ENCODE data around the gene FAM181B.

Gene FAM181B

GRCh38 chr11:82733444-82734119 is at the start of gene FAM181B:
Gene FAM181B, minus strand, starts transcription at chr11:82733864. Its CDS starts 135 bp downstream, at chr11:82733729.
- DNase-seq = peak; percentile 15

- no peak for DNase-seq
Observed at GRCh38 chr11:82782825-82783374, 49.2 kb upstream of the FAM181B start.

DNA sequence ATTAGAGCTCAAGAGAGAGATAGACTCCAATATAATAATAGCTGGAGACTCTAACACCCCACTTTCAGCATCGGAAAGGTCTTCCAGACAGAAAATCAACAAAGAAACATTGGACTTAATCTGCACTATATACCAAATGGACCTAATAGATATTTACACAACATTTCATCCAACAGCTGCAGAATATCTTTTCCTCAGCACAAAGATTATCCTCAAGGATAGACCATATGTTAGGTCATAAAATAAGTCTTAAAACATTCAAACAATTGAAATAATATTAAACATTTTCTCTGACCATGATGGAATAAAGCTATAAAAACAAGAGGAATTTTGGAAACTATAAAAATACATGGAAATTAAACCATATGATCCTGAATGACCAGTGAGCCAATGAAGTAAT is 45.1 kb upstream of the FAM181B start:
- DNase-seq = no peak

- DNase-seq = no peak
Observed at GRCh38 chr11:82776377-82776776, 42.7 kb upstream of the FAM181B start.

DNA sequence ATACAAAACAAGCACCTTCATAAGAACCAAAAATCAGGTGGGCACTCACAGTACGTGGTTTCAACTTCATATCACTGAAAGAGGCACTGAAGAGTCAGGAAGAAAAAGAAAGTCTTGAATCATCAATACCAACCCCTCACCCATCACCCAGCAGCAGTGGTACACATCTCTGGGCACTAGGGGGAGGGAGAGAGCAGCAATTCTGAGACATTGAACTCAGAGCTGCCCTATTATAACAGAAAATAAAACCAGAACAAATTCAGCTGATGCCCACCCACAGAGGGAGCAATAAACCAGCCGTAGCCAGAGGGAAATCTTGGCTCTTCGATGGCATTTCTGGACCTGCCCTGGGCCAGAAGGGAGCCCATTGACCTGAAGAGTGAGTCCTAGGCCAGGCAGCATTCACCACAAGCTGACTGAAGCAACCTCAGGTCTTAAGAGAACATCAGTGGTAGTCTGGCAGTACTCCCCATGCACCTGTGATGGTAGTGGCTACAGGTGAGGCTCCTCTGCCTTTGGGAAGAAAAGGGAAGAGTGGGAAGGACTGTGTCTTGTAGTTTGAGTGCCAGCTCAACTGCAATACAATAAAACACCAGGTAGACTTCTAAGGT is 42.2 kb upstream of the FAM181B start:
- peak; percentile 24 for DNase-seq

DNA sequence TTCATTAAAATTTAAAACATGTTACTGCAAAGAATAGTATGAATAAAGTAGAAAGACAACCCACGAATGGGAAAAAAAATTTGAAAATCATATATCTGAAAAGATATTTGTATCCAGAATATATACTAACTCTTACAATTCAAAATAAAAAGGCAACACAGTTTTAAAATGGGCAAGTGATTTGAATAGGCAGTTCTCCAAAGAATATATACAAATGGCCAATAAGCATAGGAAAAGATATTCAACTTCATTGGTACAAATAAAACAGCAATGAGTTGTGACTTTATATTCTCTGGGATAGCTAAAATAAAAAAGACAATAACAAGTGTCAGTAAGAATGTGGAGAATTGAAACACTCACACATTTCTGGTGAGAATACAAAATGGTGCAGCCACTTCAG is 41.6 kb upstream of the FAM181B start:
- no peak for DNase-seq

GRCh38 chr11:82771781-82772180 is 38.1 kb upstream of the FAM181B start:
- DNase-seq = no peak

- no peak for DNase-seq
Observed at GRCh38 chr11:82767123-82767522, 33.5 kb upstream of the FAM181B start.

DNA sequence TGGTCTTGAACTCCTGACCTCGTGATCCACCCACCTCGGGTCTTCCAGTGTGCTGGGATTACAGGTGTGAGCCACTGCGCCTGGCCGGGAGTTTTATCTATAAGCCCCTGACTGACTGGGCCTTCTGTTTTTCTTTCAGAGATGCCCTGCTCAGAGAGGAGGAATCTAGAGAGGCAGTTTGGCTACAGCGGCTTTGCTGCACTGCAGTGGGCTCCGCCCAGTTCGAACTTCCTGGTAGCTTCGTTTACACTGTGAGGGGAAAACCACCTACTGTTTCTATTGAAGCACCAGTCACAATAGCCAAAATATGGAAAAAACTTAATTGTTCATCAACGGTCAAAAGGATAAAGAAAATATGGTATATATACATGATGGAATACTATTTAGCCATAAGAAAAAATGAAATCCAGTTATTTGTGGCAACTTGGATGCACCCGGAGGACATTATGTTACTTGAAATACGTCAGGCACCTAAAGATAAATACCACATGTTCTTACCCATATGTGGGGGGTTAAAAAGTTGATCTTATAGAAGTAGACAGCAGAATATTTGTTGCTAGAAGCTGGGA is 31.9 kb upstream of the FAM181B start:
- no peak for DNase-seq

- no peak for DNase-seq
Observed at GRCh38 chr11:82763167-82763566, 29.5 kb upstream of the FAM181B start.

- DNase-seq = no peak
Observed at GRCh38 chr11:82759649-82760048, 26.0 kb upstream of the FAM181B start.

GRCh38 chr11:82757660-82758357 is 24.1 kb upstream of the FAM181B start:
- DNase-seq = no peak

GRCh38 chr11:82756765-82757639 is 23.3 kb upstream of the FAM181B start:
- no peak for DNase-seq

DNA sequence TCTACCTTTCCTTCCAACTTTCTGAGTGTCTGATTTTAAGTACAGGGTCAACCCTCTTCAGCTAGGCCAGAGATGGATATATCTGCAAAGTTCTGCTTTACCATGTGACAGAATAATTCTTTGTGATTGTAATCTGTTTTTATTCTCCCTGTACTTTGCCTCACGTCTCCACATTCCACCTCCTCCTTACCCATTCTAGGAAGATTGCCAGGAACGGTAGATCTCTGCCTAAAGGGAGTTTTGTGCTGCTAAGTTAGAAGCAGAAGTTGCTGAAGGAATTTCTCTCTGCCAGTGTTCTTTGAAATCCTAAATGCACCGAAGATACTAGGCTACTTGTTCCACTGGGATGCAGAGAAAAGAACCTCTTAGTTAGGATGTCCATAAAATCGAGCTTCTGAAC is 20.7 kb upstream of the FAM181B start:
- no peak for DNase-seq

- no peak for DNase-seq
Observed at GRCh38 chr11:82753921-82754320, 20.3 kb upstream of the FAM181B start.

DNA sequence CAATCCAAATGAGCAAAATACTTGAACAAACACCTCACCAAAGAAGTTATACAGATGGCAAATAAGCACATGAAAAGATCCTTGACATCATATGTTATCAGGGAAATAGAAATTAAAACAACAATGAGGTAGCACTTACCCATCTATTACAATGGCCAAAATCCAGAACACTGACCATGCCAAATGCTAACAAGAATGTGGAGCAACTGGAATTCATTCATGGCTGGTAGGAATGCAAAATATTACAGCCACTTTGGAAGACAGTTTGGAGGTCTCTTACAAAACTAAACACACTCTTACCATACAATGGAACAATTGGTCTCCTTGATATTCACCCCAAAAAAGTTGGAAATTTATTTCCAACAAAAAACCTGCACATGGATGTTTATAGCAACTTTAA is 19.1 kb upstream of the FAM181B start:
- no peak for DNase-seq

DNA sequence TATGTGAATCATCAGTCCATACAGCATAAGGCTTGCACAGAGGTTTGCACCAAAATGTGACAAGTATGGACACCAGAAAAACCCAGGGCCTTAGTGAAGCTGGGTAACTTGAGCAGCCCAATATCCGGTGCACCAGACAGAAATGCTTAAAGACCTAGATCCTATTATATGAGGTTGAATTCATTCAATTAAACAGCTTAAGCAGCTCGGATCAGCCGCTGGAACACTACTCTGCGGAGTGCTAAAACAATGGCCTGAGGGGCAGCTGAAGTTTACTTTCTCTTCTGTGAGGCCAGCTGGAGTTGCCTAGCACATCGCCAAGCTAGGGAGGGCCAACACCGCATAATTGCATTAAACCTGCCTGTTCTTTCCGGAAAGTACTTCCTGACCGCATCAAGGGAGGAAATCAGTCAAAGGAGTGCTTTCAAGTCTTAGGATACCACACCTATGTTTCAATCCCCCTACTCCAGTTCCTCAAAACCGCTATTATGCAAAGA is 17.0 kb upstream of the FAM181B start:
- no peak for DNase-seq

GRCh38 chr11:82747471-82747870 is 13.8 kb upstream of the FAM181B start:
- no peak for DNase-seq

DNA sequence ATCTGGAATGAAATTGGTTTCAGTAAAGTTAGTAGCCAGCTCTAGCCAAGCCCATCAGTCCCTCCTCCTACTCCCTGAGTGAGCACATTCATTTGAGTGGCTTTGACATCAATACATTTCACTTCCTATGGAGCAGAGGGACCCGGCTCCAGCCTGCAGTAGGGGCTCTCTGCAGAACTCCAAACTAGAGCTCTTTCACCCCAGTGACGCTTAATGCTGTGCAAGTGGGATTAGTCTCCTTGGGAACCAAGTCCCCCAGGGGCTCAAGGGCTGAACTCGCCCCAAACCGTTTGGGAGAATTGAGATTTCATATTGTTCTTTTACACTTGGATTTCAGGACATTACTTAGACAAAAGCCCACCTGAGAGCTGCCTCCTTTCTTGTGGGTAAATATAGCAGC is 4.4 kb upstream of the FAM181B start:
- no peak for DNase-seq

DNA sequence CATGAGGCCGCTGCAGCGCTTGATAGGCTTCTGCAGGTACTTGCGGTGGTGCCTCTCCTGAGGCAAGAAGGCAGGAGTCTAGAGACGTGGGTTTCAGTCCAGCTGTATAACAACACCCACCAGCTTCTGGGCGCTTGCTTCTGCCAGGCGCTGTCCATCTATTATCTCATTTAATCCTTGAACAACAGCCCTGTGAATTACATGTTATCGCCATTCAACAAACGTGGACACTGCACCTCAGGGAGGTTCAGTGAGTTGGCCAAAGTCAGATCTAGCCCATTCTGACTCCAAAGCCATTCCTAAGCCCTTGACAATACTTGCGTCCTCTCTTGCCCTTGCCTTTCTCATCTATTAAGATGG is 436 bp upstream of the FAM181B start:
- no peak for DNase-seq

- no peak for DNase-seq
Observed at GRCh38 chr11:82732734-82733443, 775 bp downstream of the FAM181B start.

- DNase-seq = no peak
Observed at GRCh38 chr11:82732348-82732733, 1.3 kb downstream of the FAM181B start.
